Measurements from ENCODE around the gene ZNF821.

ZNF821 gene

DNA sequence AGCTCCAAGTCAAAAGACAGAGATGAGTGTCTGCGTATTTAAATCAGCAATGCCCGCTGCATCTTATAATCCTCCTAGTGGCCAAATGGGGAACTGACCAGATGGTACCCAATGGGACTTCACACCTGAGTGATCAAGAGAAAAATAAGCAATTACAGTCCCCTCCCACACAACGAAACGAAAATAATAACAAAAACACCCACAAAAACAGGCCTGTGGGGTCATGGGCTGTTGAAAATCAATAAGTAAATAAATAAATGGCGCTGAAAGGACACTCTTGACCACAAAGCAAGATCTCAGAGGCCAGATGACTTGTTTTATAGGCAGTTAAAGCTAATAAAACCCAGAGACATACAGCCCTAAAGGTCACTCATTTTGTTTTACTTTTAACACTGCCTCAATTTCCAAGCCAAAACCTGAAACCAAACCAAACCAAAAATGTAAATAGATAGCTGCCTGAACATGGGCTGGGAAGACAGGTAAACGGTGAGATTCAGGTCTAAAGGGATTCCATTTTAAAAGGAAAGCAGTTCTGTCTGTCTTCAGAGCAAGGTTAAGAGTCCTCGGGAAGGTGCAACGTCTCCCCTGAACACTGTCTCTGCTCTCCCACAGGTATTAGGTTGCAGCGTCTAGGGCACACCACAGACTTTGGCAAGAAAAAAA, 1.3 kb downstream of the ZNF821 start:
- peak overlapping the region; percentile 56 for H3K4me3 ChIP-seq (ENCODE audit: low read depth, low read length)
- in situ Hi-C loops (cut with HindIII; ENCODE audit: low sequenced_read_pairs), result no loop called here
- TF ChIP-seq, protein P1, sequence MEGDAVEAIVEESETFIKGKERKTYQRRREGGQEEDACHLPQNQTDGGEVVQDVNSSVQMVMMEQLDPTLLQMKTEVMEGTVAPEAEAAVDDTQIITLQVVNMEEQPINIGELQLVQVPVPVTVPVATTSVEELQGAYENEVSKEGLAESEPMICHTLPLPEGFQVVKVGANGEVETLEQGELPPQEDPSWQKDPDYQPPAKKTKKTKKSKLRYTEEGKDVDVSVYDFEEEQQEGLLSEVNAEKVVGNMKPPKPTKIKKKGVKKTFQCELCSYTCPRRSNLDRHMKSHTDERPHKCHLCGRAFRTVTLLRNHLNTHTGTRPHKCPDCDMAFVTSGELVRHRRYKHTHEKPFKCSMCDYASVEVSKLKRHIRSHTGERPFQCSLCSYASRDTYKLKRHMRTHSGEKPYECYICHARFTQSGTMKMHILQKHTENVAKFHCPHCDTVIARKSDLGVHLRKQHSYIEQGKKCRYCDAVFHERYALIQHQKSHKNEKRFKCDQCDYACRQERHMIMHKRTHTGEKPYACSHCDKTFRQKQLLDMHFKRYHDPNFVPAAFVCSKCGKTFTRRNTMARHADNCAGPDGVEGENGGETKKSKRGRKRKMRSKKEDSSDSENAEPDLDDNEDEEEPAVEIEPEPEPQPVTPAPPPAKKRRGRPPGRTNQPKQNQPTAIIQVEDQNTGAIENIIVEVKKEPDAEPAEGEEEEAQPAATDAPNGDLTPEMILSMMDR (IDR thresholded peaks at IDR 0.05; ENCODE audit: low read depth, low read length, missing control alignments), result peak; percentile 96
- DNase-seq (ENCODE audit: low read depth), result peak; percentile 69

DNA sequence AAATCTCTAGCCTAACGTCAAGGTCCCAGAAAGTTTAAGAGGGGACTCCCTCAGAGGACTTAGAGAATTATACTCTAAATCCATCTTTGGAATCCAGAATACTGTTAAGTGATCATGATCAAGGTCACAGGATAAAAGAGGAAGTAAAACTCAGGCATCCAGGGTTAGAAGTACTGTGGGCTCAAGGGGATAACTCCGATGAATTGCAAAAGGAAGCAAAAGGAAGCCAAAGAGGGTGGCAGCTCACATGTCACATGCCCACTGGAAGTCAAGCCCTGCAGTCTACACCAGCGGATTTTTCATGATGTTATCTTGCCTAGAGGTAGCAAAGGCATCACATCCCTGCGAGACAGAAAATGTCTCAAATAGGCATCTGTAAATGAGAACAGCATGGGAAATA, 3.8 kb downstream of the ZNF821 start:
- TF ChIP-seq, protein P1 (IDR thresholded peaks at IDR 0.05; ENCODE audit: low read depth, low read length, missing control alignments), result no peak
- no peak overlapping the region for H3K4me3 ChIP-seq (ENCODE audit: low read depth, low read length)
- in situ Hi-C loops (cut with HindIII; ENCODE audit: low sequenced_read_pairs), result no loop called here
- no peak for DNase-seq (ENCODE audit: low read depth)

DNA sequence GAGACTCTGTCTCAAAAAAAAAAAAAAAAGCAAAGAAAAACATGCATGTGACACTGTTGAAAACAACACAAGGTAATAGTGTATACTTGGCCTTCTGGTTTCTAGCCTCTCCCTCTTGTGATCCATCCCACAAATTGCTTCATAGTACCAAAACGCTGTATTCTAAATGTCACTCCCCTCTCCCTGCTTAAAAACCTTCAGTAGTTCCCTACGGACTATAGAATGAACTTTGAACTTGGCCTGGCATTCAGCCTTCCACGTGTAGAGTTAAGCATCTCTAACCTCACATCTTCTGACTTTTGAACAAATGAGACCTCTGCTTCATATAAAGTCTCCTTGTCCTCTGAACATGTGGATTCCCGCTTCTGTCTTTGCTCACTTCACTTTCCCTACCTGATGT, 5.1 kb downstream of the ZNF821 start:
- in situ Hi-C loops (cut with HindIII; ENCODE audit: low sequenced_read_pairs), result no loop called here
- TF ChIP-seq, protein P1 (IDR thresholded peaks at IDR 0.05; ENCODE audit: low read depth, low read length, missing control alignments), result no peak
- H3K4me3 ChIP-seq (ENCODE audit: low read depth, low read length), result no peak overlapping the region

DNA sequence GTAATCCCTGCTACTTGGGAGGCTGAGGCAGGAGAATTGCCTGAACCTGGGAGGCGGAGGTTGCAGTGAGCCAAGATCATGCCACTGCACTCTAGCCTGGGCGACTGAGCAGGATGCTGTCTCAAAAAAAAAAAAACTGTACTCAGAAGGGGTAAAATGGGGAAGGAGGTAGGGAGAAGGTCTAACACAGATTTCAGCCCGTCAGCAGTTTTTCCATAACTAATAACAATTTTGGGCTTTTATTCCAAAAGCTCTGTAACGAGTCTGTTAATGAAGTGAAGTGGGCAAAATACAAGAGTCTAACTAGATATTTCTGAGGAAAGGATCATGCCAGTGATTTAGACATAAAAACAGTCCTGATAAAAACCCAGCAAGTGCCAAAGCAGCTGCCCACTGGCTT, 10.8 kb downstream of the ZNF821 start:
- in situ Hi-C loops (cut with HindIII; ENCODE audit: low sequenced_read_pairs), result no loop called here
- no peak for DNase-seq (ENCODE audit: low read depth)
- no peak overlapping the region for H3K4me3 ChIP-seq (ENCODE audit: low read depth, low read length)
- TF ChIP-seq, protein P1 (IDR thresholded peaks at IDR 0.05; ENCODE audit: low read depth, low read length, missing control alignments), result no peak

More for the DNA sequence above, 5.1 kb downstream of the ZNF821 start:
- no peak for DNase-seq (ENCODE audit: low read depth)

DNA sequence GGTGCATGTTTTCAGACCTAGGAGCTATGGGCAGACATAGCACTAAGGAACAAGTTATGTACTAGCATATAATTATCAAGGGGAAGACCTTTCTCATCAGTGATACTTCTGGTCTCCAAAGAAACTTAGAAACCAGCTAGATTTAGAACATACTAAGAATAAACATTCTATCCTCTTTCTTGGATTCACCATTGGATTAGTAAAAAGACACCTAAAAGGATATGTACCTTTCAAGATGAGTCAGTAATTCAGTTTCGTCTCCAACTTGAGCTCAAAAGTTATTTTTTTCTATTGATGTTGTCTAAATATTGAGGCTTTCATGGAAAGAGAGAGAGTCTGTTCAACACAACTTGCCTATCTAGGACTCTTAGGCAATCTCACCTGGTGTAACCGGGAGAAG, 13.2 kb downstream of the ZNF821 start:
- no peak overlapping the region for H3K4me3 ChIP-seq (ENCODE audit: low read depth, low read length)
- TF ChIP-seq, protein P1 (IDR thresholded peaks at IDR 0.05; ENCODE audit: low read depth, low read length, missing control alignments), result no peak
- no peak for DNase-seq (ENCODE audit: low read depth)
- in situ Hi-C loops (cut with HindIII; ENCODE audit: low sequenced_read_pairs), result no loop called here

DNA sequence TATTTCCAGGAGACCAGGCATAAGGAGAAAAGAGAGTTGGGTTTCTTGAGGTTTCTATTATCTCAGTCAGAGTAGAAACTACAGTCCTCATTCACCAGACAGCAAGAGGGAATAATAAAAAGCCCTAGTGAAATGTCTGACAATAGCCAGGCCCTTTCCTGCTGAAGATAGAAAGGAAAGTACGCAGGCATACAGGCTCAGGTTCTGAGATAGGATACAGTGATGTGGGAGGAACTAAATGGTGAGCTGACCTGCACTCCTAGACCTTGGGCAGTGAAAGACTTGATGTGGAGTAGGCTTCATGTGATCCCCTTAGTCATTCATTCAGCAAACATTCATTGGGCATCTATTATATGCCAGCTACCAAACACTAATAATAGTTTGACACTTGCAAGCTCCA, 14.9 kb downstream of the ZNF821 start:
- DNase-seq (ENCODE audit: low read depth), result no peak
- TF ChIP-seq, protein P1 (IDR thresholded peaks at IDR 0.05; ENCODE audit: low read depth, low read length, missing control alignments), result no peak
- H3K4me3 ChIP-seq (ENCODE audit: low read depth, low read length), result no peak overlapping the region
- in situ Hi-C loops (cut with HindIII; ENCODE audit: low sequenced_read_pairs), result no loop called here

All from astrocyte of the cerebellum (primary cell).